GM12865 (cell line): ENCODE data around the gene REC114.

Experiments used
- DNase-seq: peaks from one replicate; pipeline ENCODE4 v3.0.0; 2010; ENCODE audit warnings: low read depth
- H3K4me3 ChIP-seq: 2 replicates; pipeline ENCODE4 v1.5.1; 2011; ENCODE audit warnings: mild to moderate bottlenecking, low read depth, low read length, control low read depth
- CTCF ChIP-seq: IDR thresholded peaks from 2 replicates; pipeline ENCODE4 v1.5.1; 2011; ENCODE audit warnings: low read length, control low read depth, low read depth, inconsistent platforms; ENCODE audit not compliant: insufficient read depth; ENCODE audit errors: missing control alignments

Gene REC114

GRCh38 chr15:73583544-73583943 is 140.6 kb downstream of the REC114 start:
- TF ChIP-seq CTCF = no peak
- no peak for DNase-seq
- no peak overlapping the region for H3K4me3 ChIP-seq

GRCh38 chr15:73584699-73585420 is 141.9 kb downstream of the REC114 start:
- no peak for TF ChIP-seq CTCF
- DNase-seq = no peak
- no peak overlapping the region for H3K4me3 ChIP-seq

GRCh38 chr15:73585871-73586654 is 143.1 kb downstream of the REC114 start:
- no peak for DNase-seq
- no peak overlapping the region for H3K4me3 ChIP-seq
- TF ChIP-seq CTCF = no peak

GRCh38 chr15:73589766-73590165 is 146.8 kb downstream of the REC114 start:
- H3K4me3 ChIP-seq = no peak overlapping the region
- TF ChIP-seq CTCF = no peak
- no peak for DNase-seq

- no peak for DNase-seq
- TF ChIP-seq CTCF = no peak
Measured at GRCh38 chr15:73590263-73590662, 147.3 kb downstream of the REC114 start.

GRCh38 chr15:73593304-73594074 is 150.5 kb downstream of the REC114 start:
- TF ChIP-seq CTCF = no peak

More at GRCh38 chr15:73590263-73590662, 147.3 kb downstream of the REC114 start:
- H3K4me3 ChIP-seq = no peak overlapping the region

More at GRCh38 chr15:73593304-73594074, 150.5 kb downstream of the REC114 start:
- no peak for DNase-seq
- no peak overlapping the region for H3K4me3 ChIP-seq
